HepG2 (cell line): ENCODE results near the gene REP15. TPM values are rescaled to one million over a fixed set of nuclear protein-coding genes. Genes with fewer than 3 reads are reported as not detected.

Source experiments
- AKNA ChIP-seq: sonication (generic); formaldehyde crosslinking; IDR thresholded peaks from 2 replicates; pipeline ENCODE4 v1.4.0; 2020; ENCODE audit warnings: missing genetic modification reagents, borderline replicate concordance
- BCL6 ChIP-seq: IDR thresholded peaks from 2 replicates; pipeline ENCODE4 v1.6.1; 2016; ENCODE audit warnings: missing genetic modification reagents, missing compliant biosample characterization
- DMTF1 ChIP-seq: sonication (generic); formaldehyde crosslinking; IDR thresholded peaks from 2 replicates; pipeline ENCODE4 v1.4.0; 2020; ENCODE audit warnings: mild to moderate bottlenecking, missing genetic modification reagents
- EED ChIP-seq: sonication (generic); formaldehyde crosslinking; IDR thresholded peaks from 2 replicates; pipeline ENCODE4 v1.5.0; 2020; ENCODE audit warnings: mild to moderate bottlenecking, missing genetic modification reagents
- GLMP ChIP-seq: sonication (generic); formaldehyde crosslinking; IDR thresholded peaks from 2 replicates; pipeline ENCODE4 v1.9.0; 2021; ENCODE audit warnings: missing genetic modification reagents, mild to moderate bottlenecking, borderline replicate concordance
- GPBP1L1 ChIP-seq: sonication (generic); formaldehyde crosslinking; IDR thresholded peaks from 2 replicates; pipeline ENCODE4 v1.5.0; 2020; ENCODE audit warnings: mild to moderate bottlenecking, missing genetic modification reagents
- HNRNPK ChIP-seq: fragments of 200-400 bp; formaldehyde crosslinking; IDR thresholded peaks from 2 replicates; pipeline ENCODE4 v1.6.1; 2018; ENCODE audit warnings: low read length, low read depth, moderate library complexity, mild to moderate bottlenecking; ENCODE audit not compliant: poor library complexity, severe bottlenecking
- JDP2 ChIP-seq: sonication (generic); formaldehyde crosslinking; IDR thresholded peaks from 2 replicates; pipeline ENCODE4 v1.8.1; 2022; ENCODE audit warnings: missing genetic modification reagents, borderline replicate concordance
- MNT ChIP-seq: fragments of 450-650 bp; IDR thresholded peaks from 2 replicates; pipeline ENCODE4 v1.6.1; 2016
- NR1H2 ChIP-seq: sonication (generic); formaldehyde crosslinking; IDR thresholded peaks from 2 replicates; pipeline ENCODE4 v1.8.1; 2022; ENCODE audit warnings: low read depth, missing genetic modification reagents, borderline replicate concordance
- PHF8 ChIP-seq: sonication (generic); formaldehyde crosslinking; IDR thresholded peaks from 2 replicates; pipeline ENCODE4 v1.5.0; 2020; ENCODE audit warnings: missing genetic modification reagents
- POGZ ChIP-seq: sonication (generic); formaldehyde crosslinking; IDR thresholded peaks from 2 replicates; pipeline ENCODE4 v1.4.0; 2020; ENCODE audit warnings: mild to moderate bottlenecking, missing genetic modification reagents
- RFXAP ChIP-seq: sonication (generic); formaldehyde crosslinking; IDR thresholded peaks from 2 replicates; pipeline ENCODE4 v1.4.0; 2020; ENCODE audit warnings: missing genetic modification reagents, borderline replicate concordance
- SIN3B ChIP-seq: fragments of 150-350 bp; IDR thresholded peaks from 2 replicates; pipeline ENCODE4 v1.6.1; 2014; ENCODE audit warnings: low read length
- SIX1 ChIP-seq: sonication (generic); formaldehyde crosslinking; IDR thresholded peaks from 2 replicates; pipeline ENCODE4 v1.4.0; 2020; ENCODE audit warnings: missing genetic modification reagents, borderline replicate concordance
- STAG1 ChIP-seq: sonication (generic); formaldehyde crosslinking; IDR thresholded peaks from 2 replicates; pipeline ENCODE4 v1.4.0; 2020; ENCODE audit warnings: missing genetic modification reagents
- ZFP90 ChIP-seq: sonication (generic); formaldehyde crosslinking; IDR thresholded peaks from 2 replicates; pipeline ENCODE4 v1.8.0; 2022; ENCODE audit warnings: missing genetic modification reagents, mild to moderate bottlenecking, inconsistent platforms, borderline replicate concordance
- ZSCAN30 ChIP-seq: sonication (generic); formaldehyde crosslinking; IDR thresholded peaks from 2 replicates; pipeline ENCODE4 v1.5.0; 2020; ENCODE audit warnings: mild to moderate bottlenecking, missing genetic modification reagents
- polyA plus RNA-seq, 8 experiments: library from polyadenylated mRNA; depleted of rRNA in 3 of 8; stranded (reverse) in 7 of 8; unstranded in 1 of 8; fragments of >200 nt; fragmentation: Illumina TruSeq in 4 of 8; extraction: Trizol in 4 of 8; gene quantifications; 2 replicates each; pipeline versions ENCODE4 v1.2.1 to v1.2.3, GENCODE V29; 2011 to 2016; ENCODE audit warnings: low read depth in 4 of 8, missing spikeins in 1 of 8, mixed read lengths in 1 of 8; ENCODE audit not compliant: insufficient read depth in 1 of 8
- total RNA-seq, 5 experiments: library from RNA; depleted of rRNA; stranded (reverse); fragments of >200 nt; fragmentation: Illumina TruSeq; extraction: Trizol; gene quantifications; 2 replicates each; pipeline ENCODE4 v1.2.3, GENCODE V29; 2016; ENCODE audit warnings: low read depth in 1 of 5

Gene REP15
- total and polyA plus RNA-seq, 2 of the 13 experiments (the other 11 are each of a cell fraction or from before 2014, with no cell fraction given), result 0.12 to 0.64 TPM

- TF ChIP-seq AKNA (CRISPR knock-in tag) (peak; percentile 81; the same call in 1 of the 2 replicates), DMTF1 (CRISPR knock-in tag) (no peak), ZFP90 (CRISPR knock-in tag) (peak; percentile 96), SIX1 (CRISPR knock-in tag) (no peak), PHF8 (CRISPR knock-in tag) (peak; percentile 99), STAG1 (no peak; the same call in 1 of the 2 replicates), JDP2 (CRISPR knock-in tag) (peak; percentile 54; the same call in 1 of the 2 replicates), NR1H2 (CRISPR knock-in tag) (no peak), RFXAP (peak; percentile 81), BCL6 (peak; percentile 68), ZSCAN30 (CRISPR knock-in tag) (no peak), GLMP (CRISPR knock-in tag) (no peak), MNT (peak; percentile 38; the same call in 1 of the 2 replicates), HNRNPK (no peak), POGZ (peak; percentile 95), SIN3B (peak; percentile 85), EED (CRISPR knock-in tag) (peak; percentile 94), GPBP1L1 (no peak)
Observed at GRCh38 chr12:27710592-27711316, 14.5 kb downstream of the REP15 start, which contains the start of gene MRPS35 (continued).
